ENCODE data around the gene MAPK1. TPM values are rescaled to one million over a fixed set of nuclear protein-coding genes. Genes with fewer than 3 reads are reported as not detected.
"Not testable (repeated sequence)": the region's sequence is repeated elsewhere in the genome, so short reads cannot be mapped to it uniquely, and the experiment has no call there.

MAPK1 gene
- total RNA-seq, 1 donor from 2014 or later, result 110 TPM

- not testable (repeated sequence) for DNase-seq (ENCODE audit: low read depth)
Measured at GRCh38 chr22:21882754-21883333, 15.4 kb upstream of the MAPK1 start.

DNA sequence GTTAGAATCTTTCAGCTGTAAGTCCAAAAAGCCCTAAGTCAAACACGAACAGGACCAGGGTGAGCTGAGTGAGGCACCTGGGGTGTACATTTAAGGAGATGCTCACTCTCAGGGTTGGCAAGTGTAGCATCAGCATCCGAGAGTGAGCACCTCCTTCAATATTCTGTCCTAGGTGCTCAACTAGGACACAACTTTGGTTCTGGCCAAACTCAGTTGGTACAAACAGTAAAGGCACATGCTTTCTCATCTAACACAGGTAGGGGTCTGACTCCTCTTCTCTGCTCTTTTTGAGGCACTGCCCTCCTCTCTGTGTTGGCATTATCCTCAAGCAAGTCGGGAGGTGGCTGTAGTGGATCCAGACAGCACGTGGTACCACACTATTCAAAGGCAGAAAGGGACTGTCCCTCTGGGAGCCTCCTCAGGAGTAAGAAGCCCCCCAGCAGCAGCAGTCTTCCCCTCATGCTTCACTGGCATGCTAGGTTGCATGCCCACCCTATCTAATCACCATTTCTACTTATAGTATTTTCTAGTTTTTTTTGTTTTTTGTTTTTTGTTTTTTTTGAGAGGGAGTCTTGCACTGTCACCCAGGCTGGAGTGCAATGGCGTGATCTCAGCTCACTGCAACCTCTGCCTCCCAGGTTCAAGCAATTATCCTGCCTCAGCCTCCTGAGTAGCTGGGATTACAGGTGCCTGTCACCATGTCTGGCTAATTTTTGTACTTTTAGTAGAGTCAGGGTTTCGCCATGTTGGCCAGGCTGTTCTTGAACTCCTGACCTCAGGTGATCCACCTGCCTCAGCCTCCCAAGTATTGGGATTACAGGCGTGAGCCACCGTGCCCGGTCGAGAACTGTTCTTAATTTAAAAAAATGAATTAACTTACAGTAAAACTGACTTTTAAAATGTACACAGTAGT, 14.7 kb upstream of the MAPK1 start:
- DNase-seq (ENCODE audit: low read depth), result no peak

DNA sequence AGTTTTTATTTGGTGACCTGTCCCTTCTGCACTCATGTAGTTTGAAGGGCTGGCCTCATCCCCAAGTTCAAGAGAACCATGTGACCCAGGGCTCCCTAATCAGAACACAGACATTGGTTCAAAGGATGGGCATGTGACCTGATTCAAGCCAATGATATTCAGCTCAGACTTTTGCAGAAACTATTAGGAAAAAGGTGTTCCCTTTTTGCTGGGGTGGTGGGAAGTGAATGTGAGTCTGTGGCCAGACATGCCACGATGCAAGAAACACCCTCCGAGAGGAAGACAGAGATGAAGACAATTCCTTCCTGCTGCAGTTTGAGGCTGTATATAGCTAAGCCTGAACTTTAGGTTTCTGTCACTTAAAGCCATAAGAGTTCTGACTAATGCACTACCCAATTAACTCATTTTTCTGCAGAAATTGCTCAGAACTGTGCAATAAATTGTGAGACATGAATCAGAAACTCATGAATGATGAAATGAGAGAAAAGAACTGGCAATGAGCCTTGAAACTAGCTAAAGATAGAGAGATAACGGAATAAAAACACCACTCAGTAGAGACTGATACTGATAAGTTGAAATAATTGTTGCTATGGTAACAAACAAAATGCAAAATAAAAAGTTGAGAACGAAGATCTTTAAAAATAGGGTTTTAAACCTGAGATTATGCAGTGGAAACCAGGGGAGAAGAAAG, 9.2 kb upstream of the MAPK1 start:
- DNase-seq (ENCODE audit: low read depth), result no peak

DNA sequence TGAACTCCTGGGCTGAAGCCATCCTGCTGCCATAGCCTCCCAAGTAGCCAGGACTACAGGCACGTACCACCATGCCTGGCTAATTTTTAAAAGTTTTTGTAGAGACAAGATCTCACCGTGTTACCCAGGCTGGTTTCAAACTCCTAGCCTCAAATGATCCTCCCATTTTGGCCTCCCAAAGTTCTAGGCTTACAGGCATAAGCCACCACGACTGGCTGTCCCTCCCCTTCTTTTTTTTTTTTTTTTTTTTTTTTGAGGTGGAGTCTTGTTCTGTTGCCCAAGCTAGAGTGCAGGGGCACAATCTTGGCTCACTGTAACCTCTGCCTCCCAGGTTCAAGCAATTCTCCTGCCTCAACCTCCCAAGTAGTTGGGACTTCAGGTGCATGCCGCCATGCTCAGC, 7.5 kb upstream of the MAPK1 start:
- DNase-seq (ENCODE audit: low read depth), result not testable (repeated sequence)

GRCh38 chr22:21873619-21874018, 6.2 kb upstream of the MAPK1 start:
- no peak for DNase-seq (ENCODE audit: low read depth)

DNA sequence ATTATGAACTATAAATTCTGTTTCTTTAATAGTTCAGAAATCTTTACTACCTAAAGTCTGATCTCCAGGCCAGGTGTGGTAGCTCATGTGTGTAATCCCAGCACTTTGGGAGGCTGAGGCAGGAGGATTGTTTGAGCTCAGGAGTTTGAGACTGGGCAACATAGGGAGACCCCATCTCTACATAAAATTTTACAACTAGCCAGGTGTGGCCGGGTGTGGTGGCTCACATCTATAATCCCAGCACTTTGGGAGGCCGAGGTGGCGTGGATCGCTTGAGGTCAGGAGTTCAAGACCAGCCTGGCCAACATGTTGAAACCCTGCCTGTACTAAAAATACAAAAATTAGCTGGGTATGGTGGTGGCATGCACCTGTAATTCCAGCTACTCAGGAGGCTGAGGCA, 5.3 kb upstream of the MAPK1 start:
- not testable (repeated sequence) for DNase-seq (ENCODE audit: low read depth)

GRCh38 chr22:21868651-21869050, 1.2 kb upstream of the MAPK1 start:
- DNase-seq (ENCODE audit: low read depth), result no peak

- DNase-seq (ENCODE audit: low read depth), result no peak
Measured at GRCh38 chr22:21866833-21867527, 465 bp downstream of the MAPK1 start.

- peak; percentile 72 for DNase-seq (ENCODE audit: low read depth)
Measured at GRCh38 chr22:21865041-21865440, 2.4 kb downstream of the MAPK1 start.

DNA sequence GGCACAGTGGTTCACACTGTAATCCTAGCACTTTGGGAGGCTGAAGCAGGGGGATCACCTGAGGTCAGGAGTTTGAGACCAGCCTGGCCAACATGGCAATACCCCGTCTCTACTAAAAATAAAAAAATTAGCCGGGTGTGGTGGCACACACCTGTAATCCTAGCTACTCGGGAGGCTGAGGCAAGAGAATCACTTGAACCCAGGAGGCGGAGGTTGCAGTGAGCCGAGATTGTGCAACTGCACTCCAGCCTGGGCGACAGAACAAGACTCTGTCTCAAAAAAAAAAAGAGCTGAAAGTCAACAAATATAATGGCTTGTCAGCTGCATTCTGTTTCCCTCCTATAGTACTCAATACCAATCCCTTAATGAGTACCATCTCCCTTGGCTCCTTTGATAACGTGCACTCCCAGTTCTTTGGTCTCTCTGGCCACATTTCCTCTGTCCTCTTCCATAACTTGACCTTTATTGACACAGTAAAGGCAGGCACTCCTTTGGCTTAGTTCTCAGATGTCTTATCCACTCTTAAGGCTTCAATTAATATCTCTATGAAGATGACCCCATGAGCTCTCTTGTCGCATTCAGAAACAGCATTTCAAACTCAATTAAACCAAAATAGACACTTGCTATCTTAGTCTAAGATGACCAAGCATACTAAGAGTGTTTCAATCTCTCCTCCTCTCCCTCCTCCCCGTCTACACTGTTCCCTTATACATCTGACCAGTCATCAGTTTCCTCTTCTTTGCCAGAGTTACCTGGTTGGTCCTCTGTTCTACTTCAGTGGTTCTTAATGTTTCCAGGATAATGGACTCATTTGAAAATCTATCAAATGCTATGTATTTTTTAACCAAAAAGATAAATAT, 4.8 kb downstream of the MAPK1 start:
- DNase-seq (ENCODE audit: low read depth), result no peak

- no peak for DNase-seq (ENCODE audit: low read depth)
Measured at GRCh38 chr22:21861851-21862250, 5.6 kb downstream of the MAPK1 start.

GRCh38 chr22:21861264-21861848, 6.1 kb downstream of the MAPK1 start:
- DNase-seq (ENCODE audit: low read depth), result no peak

GRCh38 chr22:21860491-21861039, 6.9 kb downstream of the MAPK1 start:
- DNase-seq (ENCODE audit: low read depth), result no peak

- no peak for DNase-seq (ENCODE audit: low read depth)
Measured at GRCh38 chr22:21858025-21858764, 9.2 kb downstream of the MAPK1 start.

GRCh38 chr22:21857481-21857914, 9.9 kb downstream of the MAPK1 start:
- DNase-seq (ENCODE audit: low read depth), result no peak

DNA sequence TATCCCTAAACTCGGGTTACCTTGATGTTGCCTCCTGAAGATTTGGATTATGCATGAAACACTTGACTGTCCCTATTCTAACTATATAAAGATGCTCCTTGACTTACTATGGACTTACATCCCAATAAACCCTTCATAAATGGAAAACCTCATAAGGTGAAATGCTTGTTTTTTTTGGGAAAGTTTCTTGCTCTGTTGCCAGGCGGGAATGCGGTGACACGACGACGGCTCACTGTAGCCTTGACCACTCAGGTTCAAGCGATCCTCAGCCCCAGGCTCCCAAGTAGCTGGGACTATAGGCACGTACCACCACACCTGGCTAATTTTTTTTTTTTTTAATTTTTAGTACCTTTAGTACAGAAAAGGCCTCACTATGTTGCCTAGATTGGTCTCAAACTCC, 10.6 kb downstream of the MAPK1 start:
- DNase-seq (ENCODE audit: low read depth), result no peak

DNA sequence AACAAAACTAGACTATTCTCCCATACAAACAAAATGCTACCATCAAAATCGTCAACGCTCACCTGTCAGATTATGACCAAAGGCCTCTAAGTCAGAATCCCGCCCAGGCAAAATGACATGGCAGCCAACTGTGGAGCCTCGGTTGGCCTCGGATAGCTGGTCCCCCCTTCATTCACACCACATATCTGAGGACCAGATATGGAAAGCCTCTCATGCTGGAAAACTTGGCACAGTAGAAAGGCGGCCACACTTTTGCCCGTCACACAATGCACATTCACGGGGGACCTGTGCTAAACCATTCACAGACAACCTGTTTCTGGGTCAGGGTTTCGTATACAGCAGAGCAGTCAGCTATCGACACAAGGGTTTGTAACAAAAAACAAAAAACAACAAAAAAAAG, 11.2 kb downstream of the MAPK1 start:
- DNase-seq (ENCODE audit: low read depth), result no peak

DNA sequence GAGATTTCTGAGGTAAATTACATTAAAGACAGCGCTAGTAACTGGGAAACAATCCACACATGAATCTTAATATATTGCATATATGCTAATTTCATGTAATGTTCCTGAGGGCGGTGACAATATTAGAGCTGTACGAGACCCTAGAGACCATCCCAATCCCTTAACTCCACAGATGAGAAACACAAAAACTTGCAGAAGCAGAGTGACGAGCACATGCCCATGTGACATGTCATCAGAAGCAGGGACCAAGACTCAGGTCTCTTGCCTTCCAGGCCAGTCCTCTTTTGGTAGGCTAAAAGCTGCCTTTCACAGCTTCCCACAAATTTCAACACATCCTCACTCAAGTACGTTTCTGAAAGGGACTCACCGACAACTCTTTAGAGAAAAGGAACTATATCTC, 11.8 kb downstream of the MAPK1 start:
- no peak for DNase-seq (ENCODE audit: low read depth)

DNA sequence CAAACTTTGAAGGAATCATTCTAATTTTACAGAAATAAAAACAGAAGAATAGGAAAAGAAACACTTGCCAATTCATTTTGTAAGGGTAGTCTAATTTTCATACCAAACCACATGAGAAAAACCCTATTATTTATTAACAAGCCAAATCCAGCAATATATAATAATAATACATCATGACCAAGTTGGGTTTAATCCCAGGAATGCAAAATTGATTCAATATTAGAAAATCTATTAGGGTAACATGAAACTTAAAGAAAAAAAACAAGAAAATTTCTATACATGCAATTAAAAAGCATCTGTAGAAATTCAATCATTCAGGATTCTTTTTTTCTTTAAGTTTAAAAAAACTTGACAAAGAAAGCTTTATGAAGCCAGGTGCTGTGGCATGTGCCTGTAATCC, 16.8 kb downstream of the MAPK1 start:
- DNase-seq (ENCODE audit: low read depth), result no peak
